ENCODE results near the gene SUGCT. TPM values are rescaled to one million over a fixed set of nuclear protein-coding genes. Genes with fewer than 3 reads are reported as not detected.

SUGCT gene
- total RNA-seq, 1 experiment from 2014 or later = 5.4 TPM

DNA sequence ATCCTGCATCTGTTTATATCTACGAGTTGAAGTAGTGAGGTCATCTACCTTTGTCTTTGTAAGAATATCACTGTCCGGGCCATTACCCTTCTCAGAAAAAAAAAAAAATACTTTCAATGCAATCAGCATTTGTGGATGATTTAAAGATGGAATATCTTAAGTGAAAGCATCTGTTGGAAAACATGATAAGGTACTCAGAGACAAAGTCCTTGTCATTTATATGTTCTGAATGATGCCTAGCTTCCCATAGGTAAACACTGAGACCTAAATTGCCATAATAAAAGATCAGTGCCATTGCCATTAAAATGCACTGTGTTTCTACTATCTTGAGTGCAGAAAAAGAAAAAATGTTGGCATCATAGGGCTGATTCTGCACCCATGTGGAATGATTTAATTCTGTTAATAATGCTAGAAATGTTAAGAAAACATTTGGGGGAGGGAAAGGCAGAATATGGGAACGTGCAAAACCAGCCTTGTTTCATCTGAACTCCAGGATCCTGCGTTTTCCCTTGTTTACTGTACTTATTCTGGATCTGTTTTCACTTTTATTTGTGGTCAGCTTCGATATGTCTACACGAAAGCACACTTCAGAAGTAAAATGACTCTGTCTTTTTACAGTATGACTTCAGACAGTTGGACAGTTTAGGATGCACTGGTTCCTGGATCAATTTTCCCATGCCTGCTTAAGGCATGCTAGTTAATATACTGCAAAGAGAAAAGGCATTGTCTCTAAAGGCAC is 669.8 kb downstream of the SUGCT start:
- H2BK15ac ChIP-seq (ENCODE audit: low read depth, low read length) = no peak overlapping the region
- no peak overlapping the region for H3K4me3 Mint-ChIP-seq
- H3K18ac ChIP-seq (ENCODE audit: insufficient read length, low read depth, low read length) = no peak overlapping the region
- DNase-seq = no peak
- H3K23me2 ChIP-seq (ENCODE audit: insufficient read length, low read depth, low read length, poor library complexity, severe bottlenecking) = no peaks in the 10 kb centered on the region
- no peak overlapping the region for H2BK120ac ChIP-seq (ENCODE audit: low read depth, low read length, poor library complexity, severe bottlenecking)
- H2AFZ ChIP-seq (ENCODE audit: low read length) = no peak overlapping the region
- H2BK5ac ChIP-seq (ENCODE audit: insufficient read length, low read length) = no peak overlapping the region
- H4K20me1 ChIP-seq (ENCODE audit: control insufficient read depth, insufficient read depth, insufficient read length) = no peaks in the 10 kb centered on the region
- no peak overlapping the region for H2AK5ac ChIP-seq (ENCODE audit: insufficient read length, low read length)
- no peaks in the 10 kb centered on the region for H3K27me3 ChIP-seq (ENCODE audit: insufficient read depth, low read length)
- H3K4ac ChIP-seq (ENCODE audit: low read depth, low read length) = no peak overlapping the region
- H2BK12ac ChIP-seq (ENCODE audit: insufficient read length, low read depth, low read length) = no peak overlapping the region
- no peaks in the 10 kb centered on the region for H3K79me1 ChIP-seq (ENCODE audit: insufficient read depth, low read depth, low read length, poor library complexity, severe bottlenecking)
- H3K27me3 Mint-ChIP-seq (ENCODE audit: low read depth) = no peaks in the 10 kb centered on the region; the same call in 1 of the 2 replicates
- no peak overlapping the region for H3K9ac ChIP-seq (ENCODE audit: extremely low read depth, insufficient read length, low read length)
- TF ChIP-seq, protein P1, sequence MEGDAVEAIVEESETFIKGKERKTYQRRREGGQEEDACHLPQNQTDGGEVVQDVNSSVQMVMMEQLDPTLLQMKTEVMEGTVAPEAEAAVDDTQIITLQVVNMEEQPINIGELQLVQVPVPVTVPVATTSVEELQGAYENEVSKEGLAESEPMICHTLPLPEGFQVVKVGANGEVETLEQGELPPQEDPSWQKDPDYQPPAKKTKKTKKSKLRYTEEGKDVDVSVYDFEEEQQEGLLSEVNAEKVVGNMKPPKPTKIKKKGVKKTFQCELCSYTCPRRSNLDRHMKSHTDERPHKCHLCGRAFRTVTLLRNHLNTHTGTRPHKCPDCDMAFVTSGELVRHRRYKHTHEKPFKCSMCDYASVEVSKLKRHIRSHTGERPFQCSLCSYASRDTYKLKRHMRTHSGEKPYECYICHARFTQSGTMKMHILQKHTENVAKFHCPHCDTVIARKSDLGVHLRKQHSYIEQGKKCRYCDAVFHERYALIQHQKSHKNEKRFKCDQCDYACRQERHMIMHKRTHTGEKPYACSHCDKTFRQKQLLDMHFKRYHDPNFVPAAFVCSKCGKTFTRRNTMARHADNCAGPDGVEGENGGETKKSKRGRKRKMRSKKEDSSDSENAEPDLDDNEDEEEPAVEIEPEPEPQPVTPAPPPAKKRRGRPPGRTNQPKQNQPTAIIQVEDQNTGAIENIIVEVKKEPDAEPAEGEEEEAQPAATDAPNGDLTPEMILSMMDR (conservative IDR thresholded peaks at IDR 0.05) = no peak
- H4K8ac ChIP-seq (replicated peaks; ENCODE audit: insufficient read length, low read depth, low read length) = no peak overlapping the region
- H3K4me2 ChIP-seq (ENCODE audit: insufficient read depth, insufficient read length, low read length) = no peak overlapping the region
- no peaks in the 10 kb centered on the region for H3K9me3 ChIP-seq (ENCODE audit: control insufficient read depth, low read depth, low read length)
- no peaks in the 10 kb centered on the region; a peak in 2 of 5 replicates for H3K9me3 Mint-ChIP-seq
- no peak overlapping the region for H2BK20ac ChIP-seq (ENCODE audit: low read depth, low read length, poor library complexity, severe bottlenecking)
- no peak overlapping the region for H3K14ac ChIP-seq (ENCODE audit: insufficient read depth, low read length)
- no peak overlapping the region for H3K27ac ChIP-seq (ENCODE audit: insufficient read length, low read depth, low read length)
- H3K79me2 ChIP-seq (ENCODE audit: insufficient read depth, low read length) = no peaks in the 10 kb centered on the region
- WGBS (ENCODE audit: extremely low coverage, insufficient read length, low lambda C conversion rate) = no CpG with 5 or more reads among the region's 6 CpGs
- H3K36me3 Mint-ChIP-seq (ENCODE audit: insufficient read depth in 1 of 3, low read depth in 3 of 3) = no peaks in the 10 kb centered on the region
- H3K27ac Mint-ChIP-seq = no peak overlapping the region; a peak in 1 of 7 replicates
- peaks cover 5% of the 10 kb centered on the region; the same call in 1 of the 2 replicates for H3K4me1 ChIP-seq (ENCODE audit: insufficient read depth, low read length)
- no peak overlapping the region for H3T11ph ChIP-seq (ENCODE audit: low read length)
- H4K91ac ChIP-seq (ENCODE audit: insufficient read length, low read depth, low read length) = no peak overlapping the region
- no peak overlapping the region for H4K5ac ChIP-seq (ENCODE audit: insufficient read length, low read depth, low read length)
- H3K4me1 Mint-ChIP-seq = peaks cover 0 to 5% of the 10 kb centered on the region in 2 experiments; a peak in 2 of 4 replicates
- H3K56ac ChIP-seq (ENCODE audit: insufficient read length, low read depth, low read length) = no peak overlapping the region
- H3K23ac ChIP-seq (ENCODE audit: insufficient read length, low read depth, low read length) = no peak overlapping the region
